Left colon (tissue), 2 donors: ENCODE results near the gene CD46. TPM values are rescaled to one million over a fixed set of nuclear protein-coding genes. Genes with fewer than 3 reads are reported as not detected.
A peak's percentile ranks its signal among the peaks of the same experiment; 100 is the strongest.

Experiments used
- ATAC-seq: fragments of 200-7000 bp; cut with Tn5 transposase; one replicate; pipeline ENCODE4 v1.9.1; 2020; ENCODE audit warnings: mild to moderate bottlenecking, moderate library complexity
- DNase-seq, 2 donors: peaks; one replicate each; pipeline ENCODE4 v3.0.0-alpha.2; 2020
- intact Hi-C, 2 donors: fragments of 100-400 bp; cut with DNase I in 1 of 2; cut with micrococcal nuclease in 1 of 2; formaldehyde crosslinking; loops; one replicate each; pipeline versions ENCODE4 v1.11.2 to v1.14.0; 2022; cut with DNase I, micrococcal nuclease
- total RNA-seq, 2 donors: library from RNA; stranded (reverse); fragmentation: NEBNext Ultra II Directional; extraction: Animal tissue kit (Norgen Biotek cat#: 25700); gene quantifications; one replicate each; pipeline ENCODE4 v1.2.1, GENCODE V29; 2021
- donor health status: DM: no; HTN: no; CAD: no.
- donor health status: DM: yes; HTN: yes; CAD: no.

CD46 gene
- total RNA-seq, 2 donors from 2014 or later, result 253 to 260 TPM

DNA sequence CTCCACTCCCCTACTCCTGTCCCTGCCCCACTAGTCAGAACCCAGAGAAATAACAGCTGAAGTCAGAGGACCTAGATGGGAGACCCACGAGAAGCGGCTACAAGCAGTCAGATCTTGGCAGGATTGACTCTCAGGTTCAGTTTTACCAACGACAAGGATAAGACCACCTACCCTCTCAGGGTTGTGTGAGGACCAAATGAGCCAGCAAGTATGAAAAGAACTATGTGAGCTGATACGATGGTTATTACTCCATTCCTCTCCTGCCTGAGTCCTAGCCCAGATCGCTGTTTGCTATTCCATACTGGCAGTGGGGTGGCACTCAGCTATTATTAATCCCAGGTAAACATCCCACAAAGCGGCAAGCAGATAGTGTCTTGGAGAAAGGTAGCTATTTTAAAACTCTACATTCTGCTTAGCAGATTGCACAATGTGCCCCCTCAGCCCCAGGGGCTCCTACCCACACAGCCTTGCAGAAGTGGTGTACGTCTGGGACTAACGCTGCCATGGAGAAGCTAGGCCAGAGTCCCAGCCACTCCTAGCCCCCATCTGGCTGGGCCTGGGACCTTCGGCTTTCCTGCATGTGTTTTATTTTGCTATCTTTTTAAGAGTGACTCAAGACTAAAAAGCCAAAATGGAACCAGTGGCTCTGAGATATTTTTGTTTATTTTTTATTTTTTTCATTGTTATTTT is 58.9 kb downstream of the CD46 start:
- DNase-seq (no peak), ATAC-seq (no peak)
- intact Hi-C loops, result no loop called here

DNA sequence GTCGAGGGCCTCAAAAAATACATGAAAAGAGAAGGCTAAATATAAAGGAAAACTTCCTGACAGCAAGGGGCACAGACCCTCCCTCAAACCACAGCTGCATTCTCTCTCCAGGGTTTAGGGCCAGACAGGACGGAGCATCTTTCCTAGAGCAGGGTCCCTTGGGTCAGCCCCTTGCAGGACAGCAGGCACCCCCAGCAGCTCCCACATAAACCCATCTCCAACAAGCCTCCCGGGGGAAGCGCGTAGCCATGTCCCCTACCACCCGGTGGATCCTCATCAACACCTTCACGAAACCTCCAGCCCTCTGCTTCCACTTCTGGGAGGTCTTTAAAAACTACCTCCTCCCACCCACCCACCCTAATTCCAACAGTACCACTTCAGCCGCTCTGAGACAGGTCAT is 59.5 kb downstream of the CD46 start:
- no peak for DNase-seq
- intact Hi-C loops, result no loop called here
- no peak for ATAC-seq

DNA sequence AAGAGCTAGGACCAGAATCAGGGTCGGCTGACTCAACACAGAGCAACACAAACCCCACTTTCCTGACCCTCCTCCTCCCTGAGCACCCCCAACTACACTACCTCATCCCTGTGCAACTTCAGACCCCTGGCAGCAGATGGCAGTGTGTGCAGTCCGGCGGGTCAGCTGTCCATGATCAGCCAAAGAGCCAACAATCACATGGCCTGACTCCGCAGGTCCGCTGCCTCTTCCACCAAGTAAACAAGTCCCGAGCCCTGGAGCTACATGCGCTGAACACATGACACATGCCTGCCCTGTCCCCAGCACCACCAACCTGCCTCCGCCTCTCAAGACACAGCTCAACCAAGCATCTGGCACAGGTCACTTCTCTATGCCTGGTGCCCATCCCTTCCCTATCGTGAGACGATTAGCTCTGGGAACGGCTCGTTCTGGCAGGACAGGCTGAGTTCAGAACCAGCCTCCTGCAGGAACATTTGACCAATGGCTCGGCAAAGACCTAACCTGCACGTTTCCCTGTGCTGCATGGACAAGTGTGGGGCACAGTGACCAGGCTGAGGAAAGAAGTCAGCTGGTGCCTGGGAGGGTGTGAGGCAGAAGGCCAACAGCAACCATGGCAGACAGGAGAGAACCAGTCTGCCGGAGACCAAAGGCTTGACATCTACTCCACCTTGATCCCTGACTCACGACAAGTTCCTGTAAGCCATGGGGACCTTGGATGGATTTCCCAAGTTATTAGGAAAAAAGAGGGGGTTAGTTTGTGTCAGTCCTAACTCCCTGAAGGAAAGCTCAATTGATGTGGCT is 60.3 kb downstream of the CD46 start:
- intact Hi-C loops, result no loop called here
- ATAC-seq (no peak), DNase-seq (peak in 1 of 2 donors; percentile 79)

DNA sequence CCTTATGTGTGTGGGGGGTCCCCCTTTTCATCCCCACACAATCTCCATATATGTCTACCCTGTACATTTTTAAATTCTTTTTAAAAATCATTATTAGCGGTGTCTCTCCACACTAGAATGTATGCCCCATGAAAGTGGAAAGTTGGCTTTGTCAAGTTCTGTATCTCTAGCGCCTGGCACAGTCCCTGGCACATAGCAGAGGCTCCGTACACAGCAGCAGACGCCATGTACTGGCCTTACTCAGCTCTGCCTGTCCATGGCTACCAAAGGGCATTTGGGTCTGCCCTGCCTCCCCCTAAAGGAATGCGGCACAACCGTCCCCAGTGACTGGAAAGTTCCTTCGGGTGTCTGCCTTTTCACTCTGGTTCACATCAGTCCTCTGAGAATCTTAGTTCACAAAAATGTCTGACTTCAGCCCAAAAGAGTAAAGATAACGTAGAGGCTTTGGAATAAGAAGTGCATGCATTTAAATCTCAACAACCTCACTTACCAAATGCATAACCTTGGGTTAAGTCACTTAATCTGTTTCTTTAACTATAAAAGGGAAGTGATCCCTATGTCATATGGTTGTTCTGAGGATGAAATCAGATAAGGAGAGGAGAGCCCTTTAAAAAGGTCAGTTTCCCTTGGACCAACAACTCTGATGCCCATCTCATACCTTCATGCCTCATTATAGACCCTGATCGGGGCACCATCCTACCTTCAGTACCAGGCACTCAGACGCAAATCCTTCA is 61.1 kb downstream of the CD46 start:
- intact Hi-C loops, result no loop called here
- ATAC-seq (no peak), DNase-seq (no peak)

DNA sequence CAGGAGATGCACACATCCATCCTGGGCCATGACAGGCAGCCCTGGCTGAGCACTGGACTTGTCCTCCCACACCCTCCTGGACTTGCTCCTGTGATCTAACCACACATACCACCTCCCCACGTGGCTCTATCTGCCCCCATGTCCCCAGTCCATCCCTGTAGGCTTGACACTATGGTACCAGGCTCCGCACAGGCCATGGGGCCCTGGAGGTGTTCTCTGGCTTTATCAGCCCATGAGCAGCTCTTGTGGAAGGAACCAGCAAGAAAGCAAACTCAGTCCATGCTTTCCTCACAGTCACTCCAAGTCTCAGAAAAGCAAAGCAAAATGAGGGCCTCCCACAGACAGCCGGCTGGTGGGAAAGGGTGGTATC is 61.6 kb downstream of the CD46 start:
- no peak for DNase-seq
- no peak for ATAC-seq
- intact Hi-C loops, result no loop called here

DNA sequence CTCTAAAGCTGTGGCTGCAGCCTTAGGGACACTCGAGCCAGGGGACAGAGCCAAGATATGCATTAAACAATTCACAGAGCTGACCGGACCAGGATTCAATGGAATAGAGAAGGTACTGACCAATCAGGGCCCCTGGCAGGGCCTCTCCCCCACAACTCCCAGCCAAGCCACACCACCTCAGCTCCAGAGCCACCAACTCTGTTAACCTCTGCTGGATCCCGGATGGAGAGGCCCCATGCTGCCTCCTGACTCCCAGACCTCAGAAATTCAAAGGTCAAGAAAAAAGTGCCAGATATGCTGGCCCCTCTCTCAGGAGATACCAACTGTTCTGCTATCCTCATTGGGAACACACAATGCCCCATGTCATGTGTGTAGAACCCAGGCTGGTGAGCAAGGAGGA is 62.1 kb downstream of the CD46 start:
- DNase-seq (no peak), ATAC-seq (no peak)
- intact Hi-C loops, result no loop called here

DNA sequence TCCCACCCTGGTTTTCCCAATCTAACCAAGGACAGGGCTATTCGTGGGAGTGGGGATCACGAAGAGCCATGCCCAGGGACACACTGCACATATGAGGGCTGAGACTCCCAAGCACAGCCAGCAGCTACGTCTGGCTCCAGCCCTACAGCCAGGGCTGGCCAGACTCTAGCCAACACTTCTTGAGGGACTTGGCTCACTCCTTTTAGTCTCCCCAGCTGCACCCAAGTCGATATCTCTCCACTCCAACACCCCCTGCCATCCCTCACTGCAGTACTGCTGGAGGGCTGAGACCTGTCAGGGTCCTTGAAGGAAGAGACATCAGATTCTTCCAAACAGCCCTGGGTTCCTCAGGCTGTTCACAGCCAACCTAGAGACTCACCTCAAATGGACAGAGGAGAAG is 62.6 kb downstream of the CD46 start:
- ATAC-seq (no peak), DNase-seq (no peak)
- intact Hi-C loops, result no loop called here

DNA sequence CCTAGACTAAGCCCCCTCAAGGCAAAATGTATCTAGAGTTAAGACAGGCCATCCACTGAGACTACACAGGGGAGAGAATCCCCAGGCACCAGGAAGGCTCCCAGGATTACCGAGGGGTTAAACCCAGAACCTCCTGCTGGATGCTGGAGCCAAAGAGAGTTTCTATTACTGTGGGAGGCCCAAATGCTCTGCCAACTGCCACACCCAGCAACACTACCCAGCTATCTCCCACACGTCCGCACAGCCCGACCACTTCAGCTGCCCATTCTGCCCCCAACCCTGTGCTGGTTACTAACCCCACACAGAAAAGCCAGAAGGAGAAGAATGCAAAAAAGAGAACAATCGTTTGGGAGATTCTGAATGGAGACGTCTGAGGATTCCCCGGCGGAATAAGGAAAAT is 63.6 kb downstream of the CD46 start:
- intact Hi-C loops, result no loop called here
- ATAC-seq (no peak), DNase-seq (no peak)

DNA sequence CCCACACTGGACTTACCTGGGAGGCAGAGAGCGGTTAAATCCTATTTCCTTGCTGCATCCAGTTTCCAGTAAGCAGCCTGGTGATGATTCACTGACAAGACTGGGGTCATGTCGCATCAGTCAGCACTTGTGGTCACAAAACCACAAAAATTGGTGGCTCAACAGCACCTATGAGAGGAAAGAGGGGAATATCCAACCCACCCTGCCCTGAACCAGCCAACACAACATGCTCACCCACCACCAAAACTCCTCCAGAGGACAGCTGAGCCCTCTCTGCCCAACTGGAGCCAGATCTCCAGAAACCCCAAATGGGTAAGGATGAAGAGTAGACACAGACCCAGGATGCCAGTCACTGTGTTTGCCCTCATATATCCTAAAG is 64.0 kb downstream of the CD46 start:
- DNase-seq, result no peak
- ATAC-seq, result no peak
- intact Hi-C loops, result no loop called here

DNA sequence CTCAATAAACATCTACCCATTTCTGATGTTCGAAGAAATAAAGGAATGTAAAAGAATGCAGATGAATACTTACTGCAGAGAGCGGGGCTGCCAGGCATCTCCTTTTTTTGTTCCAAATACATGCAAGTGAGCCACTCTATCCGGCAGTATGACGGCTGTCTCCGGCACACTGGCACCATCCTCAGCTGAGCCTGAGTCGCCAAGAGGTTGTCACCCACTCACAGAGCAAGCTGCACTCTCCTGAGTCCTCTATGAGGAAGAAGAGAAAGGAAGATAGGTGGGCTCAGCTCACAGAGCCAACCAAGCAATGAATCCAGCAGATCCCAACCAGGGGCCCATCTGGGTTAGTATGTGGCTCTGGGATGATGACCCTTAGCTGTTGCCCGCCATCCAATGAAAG is 65.3 kb downstream of the CD46 start:
- intact Hi-C loops, result no loop called here
- DNase-seq, result no peak
- ATAC-seq, result no peak

DNA sequence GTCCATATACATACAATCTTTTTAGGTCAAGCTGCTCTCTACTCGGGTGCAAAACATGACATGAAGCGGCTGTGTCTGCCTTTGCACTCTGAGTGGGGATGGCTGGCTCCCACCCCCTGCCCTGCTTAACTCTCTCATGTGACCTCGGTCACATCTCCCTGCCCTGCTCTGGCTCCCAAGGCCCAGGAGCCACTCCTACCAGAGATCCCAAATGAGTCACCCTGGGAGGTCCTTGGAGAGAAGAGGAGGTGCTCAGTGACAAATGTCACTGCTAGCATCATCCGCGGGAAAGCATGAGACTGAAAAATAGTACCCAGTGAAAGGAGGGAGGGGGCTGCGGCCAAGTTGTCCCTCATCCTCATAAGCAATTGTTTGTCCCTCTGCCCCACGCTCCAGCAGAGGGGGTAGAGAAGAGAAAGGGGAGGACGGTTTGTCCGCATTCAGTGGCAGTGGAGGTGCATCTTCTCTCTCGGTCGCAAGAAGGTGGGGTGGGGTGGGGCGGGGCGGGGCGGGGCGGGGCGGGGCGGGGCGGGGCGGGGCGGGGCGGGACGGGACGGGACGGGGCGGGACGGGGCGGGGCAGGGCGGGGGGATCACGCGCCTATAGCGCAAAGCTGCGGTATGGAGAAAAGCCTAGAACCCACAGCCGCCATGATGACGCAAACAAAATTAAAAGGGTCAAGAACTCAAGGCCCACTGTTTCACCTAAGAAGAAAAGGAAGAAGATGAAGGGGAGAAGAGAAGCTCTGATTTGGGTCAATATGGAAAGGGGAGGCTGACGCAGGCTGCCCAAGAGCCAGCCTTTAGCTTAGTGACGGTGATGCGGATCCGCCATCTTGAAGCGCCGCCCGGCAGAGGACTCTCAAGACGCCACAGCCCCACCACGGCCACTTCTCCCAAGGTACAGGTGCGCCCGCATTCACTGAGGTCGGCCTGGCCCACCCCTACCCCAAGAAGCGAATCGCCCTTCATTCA is 66.2 kb downstream of the CD46 start:
- DNase-seq (no peak), ATAC-seq (no peak)
- intact Hi-C loops, result no loop called here

DNA sequence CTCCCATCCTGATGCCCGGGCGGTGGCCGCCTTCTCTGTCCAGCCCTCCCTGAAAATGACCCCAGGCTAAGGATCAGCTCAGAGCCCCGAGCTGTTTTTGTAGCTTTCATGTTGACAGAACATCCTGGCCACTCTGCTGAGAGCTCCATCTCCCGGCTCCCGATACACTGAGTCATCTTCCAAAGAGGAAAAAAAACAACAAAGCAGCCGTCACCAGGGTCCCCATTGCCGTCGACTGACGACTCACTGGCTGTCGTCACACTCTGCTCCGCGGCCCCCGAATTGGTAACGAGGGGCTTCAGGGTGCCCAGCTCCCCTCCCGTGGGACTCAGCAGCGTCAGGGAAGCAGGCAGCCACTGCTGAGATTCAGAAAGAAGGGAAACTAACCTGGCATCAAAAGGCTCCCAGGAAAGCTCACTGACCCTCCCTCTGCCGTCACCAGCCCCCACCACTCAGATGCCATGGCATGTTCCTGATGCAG is 67.2 kb downstream of the CD46 start:
- intact Hi-C loops, result no loop called here
- ATAC-seq, result no peak
- DNase-seq, result no peak

DNA sequence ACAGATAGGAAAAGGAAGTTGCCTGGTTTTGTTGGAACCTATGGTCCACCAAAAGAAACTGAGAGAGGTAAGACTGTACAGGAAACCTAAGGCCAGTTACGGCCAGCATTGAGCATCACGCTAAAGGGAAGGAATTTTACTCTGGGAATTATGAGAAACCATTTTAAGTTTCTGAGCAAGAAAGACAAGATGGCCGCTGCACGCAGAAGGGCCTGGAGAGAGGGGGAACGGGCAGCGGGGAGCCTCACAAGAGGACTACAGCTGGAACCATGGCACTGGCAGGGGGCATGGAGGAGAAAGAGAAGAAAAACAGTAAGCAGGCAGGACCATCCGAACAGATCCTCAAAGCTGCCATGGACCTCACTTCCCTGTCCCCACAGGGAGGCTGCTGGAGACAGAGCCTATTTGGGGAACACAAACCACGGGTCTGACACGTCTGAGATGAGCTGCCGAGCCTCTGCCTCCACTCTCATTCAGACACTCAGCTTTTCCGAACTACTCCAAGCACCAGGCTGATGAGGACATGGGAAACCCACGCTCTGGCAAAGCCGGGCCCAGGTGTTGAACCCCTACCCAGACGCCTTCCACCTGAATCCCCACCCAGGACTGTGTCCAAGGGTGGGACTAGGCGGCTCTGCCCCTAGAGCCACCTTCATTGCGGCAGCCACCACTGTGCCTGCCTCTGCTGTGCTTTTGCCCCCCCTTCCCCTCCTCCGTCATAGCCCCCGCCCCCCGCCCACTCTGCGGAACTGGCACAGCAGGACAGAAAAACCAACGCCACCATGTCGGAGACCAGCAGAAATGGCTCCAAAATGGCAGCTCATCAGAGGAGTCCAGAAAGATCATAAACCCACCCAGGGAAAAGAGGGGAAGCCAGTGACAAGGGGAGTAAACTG is 69.0 kb downstream of the CD46 start:
- DNase-seq (no peak), ATAC-seq (no peak)
- intact Hi-C loops, result no loop called here

DNA sequence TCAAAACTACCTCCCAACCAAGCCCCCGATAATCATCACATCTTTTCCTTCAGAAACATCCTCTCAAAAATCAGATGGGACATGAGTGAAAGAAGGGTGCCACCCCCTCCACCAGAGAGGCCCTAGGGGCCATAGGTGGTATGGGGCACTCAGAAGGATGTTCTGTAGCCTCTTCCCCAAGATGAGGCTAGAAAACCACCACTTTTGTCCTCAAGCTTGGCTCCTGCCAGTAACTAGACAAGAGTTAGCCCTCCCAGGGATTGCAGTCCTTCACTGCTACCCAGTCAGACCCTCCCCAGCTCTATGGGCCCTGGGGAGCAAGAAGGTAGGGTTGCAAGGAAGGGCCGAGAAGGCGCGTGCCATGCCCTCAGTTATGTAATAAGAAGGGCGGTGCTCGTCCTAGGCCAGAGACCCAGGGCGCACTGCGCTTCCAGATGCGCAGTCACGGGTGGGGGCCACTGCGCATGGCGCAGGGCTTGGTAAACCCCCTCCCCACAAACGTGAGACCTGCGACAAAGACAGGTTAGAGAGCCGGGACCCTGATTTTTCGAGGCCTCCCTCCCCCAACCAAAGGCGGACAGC is 69.7 kb downstream of the CD46 start:
- no peak for ATAC-seq
- intact Hi-C loops, result no loop called here
- no peak for DNase-seq

DNA sequence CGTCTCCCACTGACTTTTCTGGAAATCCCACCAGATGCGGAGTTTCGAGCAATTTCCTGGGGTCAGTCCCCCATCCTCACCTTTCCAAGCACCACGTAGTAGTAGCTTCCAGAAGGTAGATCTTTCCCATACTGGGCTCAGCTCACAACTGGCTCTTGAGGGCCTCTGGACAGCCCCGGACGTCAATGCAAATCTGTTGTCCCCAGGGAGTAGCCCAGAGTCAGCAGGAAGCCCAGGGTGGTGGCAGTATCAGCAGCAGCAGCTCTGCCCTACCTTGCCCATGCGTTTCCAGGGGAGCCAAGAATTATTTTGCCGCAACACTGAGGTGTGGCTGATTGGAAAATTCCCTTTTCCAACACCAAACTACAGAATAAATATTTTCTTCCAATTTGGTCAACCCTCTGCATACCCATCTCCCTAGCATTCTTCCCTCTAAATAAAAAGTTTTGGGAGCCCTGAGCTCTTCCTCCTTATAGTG is 70.3 kb downstream of the CD46 start:
- DNase-seq (peak in 1 of 2 donors; percentile 47), ATAC-seq (peak; percentile 6)
- intact Hi-C loops, result no loop called here

DNA sequence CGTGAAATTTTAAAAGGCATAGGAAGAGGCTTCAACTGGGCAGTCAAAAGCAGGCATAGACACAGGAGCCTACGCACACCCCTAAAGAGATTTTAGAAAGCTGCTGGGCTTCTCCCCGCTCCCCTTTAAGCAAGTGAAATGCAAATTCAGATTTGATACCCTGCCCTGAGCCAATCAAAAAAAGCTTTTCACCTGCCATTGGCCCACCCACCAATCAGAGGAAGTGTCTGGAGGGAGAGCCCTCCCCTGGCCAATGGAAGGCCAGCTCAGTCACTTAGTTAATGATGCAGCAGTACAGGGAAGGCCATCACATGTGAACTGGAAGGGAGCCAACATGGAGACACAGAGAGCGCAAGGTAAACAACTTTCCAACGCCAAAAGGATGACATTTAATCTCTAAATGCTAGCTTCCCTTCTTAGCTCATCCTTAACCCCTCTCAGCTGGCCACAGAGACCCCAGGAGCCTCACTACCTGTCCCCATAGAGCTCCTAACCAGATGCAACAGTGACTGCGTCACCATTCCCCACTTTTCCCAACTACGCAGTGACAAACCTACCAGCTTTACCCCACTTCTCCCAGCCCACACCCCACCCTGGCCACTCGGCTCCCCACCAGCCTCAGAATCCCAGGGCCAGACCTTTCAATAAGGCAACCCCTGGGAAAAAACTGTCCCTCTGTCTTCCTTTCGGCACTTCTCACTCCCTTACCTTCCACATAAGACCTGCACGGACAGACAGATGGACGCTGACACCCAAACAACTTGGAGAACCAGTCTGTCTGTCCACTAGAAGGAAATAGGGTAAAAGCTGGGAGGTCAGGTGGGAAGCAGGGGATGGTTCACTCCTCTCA is 71.0 kb downstream of the CD46 start:
- intact Hi-C loops, result no loop called here
- ATAC-seq (peak; percentile 73), DNase-seq (peak; percentile 86 to 96)

DNA sequence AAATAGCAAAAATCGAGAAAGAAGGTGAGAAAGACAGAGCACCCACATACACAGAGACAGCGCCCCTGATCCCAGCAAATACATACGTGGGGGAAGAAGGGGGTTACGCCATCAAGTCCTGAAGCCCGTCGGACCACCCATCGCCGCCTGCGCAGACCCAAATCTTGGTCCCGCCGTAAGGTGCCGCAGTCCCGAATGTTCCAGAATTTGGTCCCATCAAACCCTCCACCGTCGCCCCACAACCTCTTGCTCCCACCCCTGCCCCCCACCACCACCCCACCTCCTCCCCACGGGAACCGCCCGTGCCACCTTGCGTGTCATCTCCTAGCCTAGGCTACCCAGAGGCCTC is 71.7 kb downstream of the CD46 start:
- intact Hi-C loops, result no loop called here
- ATAC-seq (peak; percentile 0), DNase-seq (no peak)
